AG08395 (cell line): ENCODE data around the gene RPTN.

Source experiments
- DNase-seq: peaks from one replicate; pipeline ENCODE4 v3.0.0; 2012; ENCODE audit warnings: mixed read lengths, low spot score

The RPTN gene

DNA sequence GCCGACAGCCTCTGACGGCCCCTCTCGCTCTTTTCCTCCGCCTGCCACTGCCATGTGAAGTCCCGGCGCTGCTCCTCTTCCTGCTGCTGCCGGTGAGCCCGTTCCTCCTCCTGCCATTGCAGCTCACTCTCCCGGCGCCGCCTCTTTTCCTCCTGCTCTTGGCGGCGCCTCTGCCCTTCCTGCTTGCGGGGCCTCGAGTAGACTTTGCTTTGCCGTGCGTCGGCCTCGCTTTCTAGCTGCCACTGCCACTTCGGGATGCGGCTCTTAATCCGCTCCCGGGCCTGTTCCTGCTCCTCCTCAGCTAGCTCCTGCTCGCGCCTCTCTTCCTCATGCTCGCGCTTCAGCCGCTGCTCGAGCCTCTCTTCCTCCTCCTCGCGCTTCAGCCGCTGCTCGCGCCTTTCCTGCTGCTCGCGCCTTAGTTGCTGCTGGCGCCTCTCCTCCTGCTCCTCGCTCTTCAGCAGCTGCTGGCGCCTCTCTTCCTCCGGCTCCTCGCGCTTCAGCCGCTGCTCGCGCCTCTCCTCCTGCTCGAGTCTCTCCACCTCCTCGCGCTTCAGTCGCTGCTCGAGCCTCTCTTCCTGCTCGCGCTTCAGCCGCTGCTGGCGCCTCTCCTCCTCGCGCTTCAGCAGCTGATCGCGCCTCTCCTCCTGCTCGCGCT lies 48.0 kb downstream of the RPTN start:
- peak; percentile 11 for DNase-seq

GRCh38 chr1:152110365-152110859 lies 48.6 kb downstream of the RPTN start:
- peak; percentile 18 for DNase-seq

- no peak for DNase-seq
These were observed 49.1 kb downstream of the RPTN start for GRCh38 chr1:152109998-152110294.

- no peak for DNase-seq
These were observed 49.6 kb downstream of the RPTN start for GRCh38 chr1:152109231-152109997.

GRCh38 chr1:152108882-152109222 lies 50.2 kb downstream of the RPTN start:
- DNase-seq: no peak

- peak; percentile 10 for DNase-seq
These were observed 50.8 kb downstream of the RPTN start for GRCh38 chr1:152107984-152108881.

DNA sequence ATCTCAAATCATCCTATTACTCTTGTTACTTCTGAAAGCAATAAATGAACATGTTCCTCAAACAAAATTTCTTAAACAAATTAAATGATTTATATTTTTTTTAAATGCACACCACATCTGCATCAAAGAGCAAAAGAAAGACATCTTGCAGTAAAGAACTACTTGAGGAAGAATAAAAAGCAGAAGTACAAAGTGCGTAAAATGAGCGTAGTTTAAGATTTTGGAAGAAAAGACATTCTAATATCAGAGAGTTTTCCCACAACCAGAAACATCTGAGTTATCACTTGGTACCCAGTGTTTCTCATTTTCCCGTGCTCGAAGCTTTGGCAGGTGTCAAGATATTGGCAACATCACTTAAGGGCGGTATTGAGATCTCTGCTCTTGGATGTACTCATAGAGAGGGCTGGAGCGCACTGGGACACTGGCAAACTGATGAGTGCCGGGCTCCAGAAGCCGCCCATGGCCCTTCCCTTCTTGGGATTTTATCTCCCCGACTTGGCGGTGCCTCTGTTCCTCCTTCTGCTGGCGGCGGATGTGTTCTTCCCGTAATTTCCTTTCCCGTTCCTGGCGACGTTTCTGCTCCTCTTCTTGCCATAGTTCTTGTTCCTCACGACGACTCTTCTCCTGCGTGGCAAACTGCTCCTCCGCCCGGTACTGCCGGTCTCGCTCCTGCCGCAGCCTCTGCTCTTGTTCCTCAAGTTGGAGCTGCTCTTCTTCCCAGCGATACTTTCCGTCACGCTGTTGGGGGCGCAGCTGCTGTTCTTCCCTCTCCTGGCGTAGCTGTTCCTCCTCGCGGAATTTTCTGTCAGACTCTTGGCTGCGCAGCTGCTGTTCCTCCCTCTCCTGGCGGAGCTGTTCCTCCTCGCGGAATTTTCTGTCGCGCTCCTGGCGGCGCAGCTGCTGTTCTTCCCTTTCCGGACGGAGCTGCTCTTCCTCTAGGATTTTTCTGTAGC lies 51.7 kb downstream of the RPTN start:
- no peak for DNase-seq

DNA sequence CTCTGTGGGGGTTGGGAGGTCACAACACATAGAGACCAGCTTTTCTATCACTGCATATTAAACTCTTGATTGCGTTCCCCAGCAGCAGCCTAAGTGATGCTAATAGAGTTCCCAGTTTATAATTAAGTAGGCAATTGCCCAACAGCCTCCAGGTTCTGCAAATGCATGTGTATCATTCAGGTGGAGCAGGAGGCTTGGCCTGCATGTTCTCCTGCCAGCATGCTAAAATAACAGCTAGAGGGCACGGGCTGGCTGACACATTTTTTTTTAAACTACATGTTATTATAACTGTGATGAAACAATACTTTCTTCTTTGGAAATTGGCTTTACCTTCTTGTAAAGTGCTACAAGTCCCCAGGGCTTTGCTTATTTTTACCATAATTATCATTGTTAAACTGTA lies 54.2 kb downstream of the RPTN start:
- DNase-seq: no peak
